IMR-90 (cell line): ENCODE results near the gene DIP2C. TPM values are rescaled to one million over a fixed set of nuclear protein-coding genes. Genes with fewer than 3 reads are reported as not detected.
A peak's percentile ranks its signal among the peaks of the same experiment; 100 is the strongest.

Experiments used
- ATAC-seq: fragments of 200-7000 bp; cut with Tn5 transposase; 2 replicates; pipeline ENCODE4 v1.9.1; 2020; ENCODE audit warnings: low read depth, mild to moderate bottlenecking, moderate library complexity
- BruUV-seq: library from RNA; stranded (reverse); fragments of 400-500 nt; replicated peaks from 2 replicates; lab custom pipeline; 2021; lab: Mats Ljungman, UMichigan
- CTCF ChIA-PET: fragments of 300-600 bp; formaldehyde crosslinking; extraction: SDS; loops from one replicate; lab custom pipeline; 2021; ENCODE audit warnings: antibody characterized with exemption; lab: Yijun Ruan, JAX
- POLR2A ChIA-PET: fragments of 300-600 bp; sonication (Branson Sonifier 250); formaldehyde crosslinking; loops from one replicate; lab custom pipeline; 2022; ENCODE audit warnings: antibody characterized with exemption; ENCODE audit not compliant: unreplicated experiment; lab: Charles Lee
- DNase-seq: peaks from one replicate; pipeline ENCODE4 v3.0.0; 2013
- H2AFZ ChIP-seq: replicated peaks from 2 replicates; pipeline ENCODE3; 2013; ENCODE audit warnings: low read length, mild to moderate bottlenecking; ENCODE audit not compliant: poor library complexity
- H2AK5ac ChIP-seq: 2 replicates; pipeline ENCODE4 v1.6.1; 2013; ENCODE audit warnings: low read depth, low read length, inconsistent platforms
- H2AK9ac ChIP-seq: replicated peaks from 2 replicates; pipeline ENCODE3; 2013; ENCODE audit warnings: mild to moderate bottlenecking, low read depth, low read length, moderate library complexity; ENCODE audit not compliant: poor library complexity
- H2BK120ac ChIP-seq: 2 replicates; pipeline ENCODE4 v1.6.1; 2013; ENCODE audit warnings: low read depth, low read length, inconsistent platforms
- H2BK15ac ChIP-seq: 3 replicates; pipeline ENCODE4 v1.6.1; 2013; ENCODE audit warnings: low read depth, low read length, inconsistent platforms
- H2BK20ac ChIP-seq: 2 replicates; pipeline ENCODE4 v1.6.1; 2013; ENCODE audit warnings: low read depth, mild to moderate bottlenecking, inconsistent platforms, low read length, moderate library complexity
- H2BK5ac ChIP-seq: 2 replicates; pipeline ENCODE4 v1.6.1; 2013; ENCODE audit warnings: mild to moderate bottlenecking, low read depth, low read length, inconsistent platforms; ENCODE audit not compliant: poor library complexity, severe bottlenecking
- H3K14ac ChIP-seq: replicated peaks from 2 replicates; pipeline ENCODE4 v1.6.1; 2013; ENCODE audit warnings: low read depth, low read length, inconsistent platforms
- H3K18ac ChIP-seq: 2 replicates; pipeline ENCODE4 v1.6.1; 2013; ENCODE audit warnings: low read depth, low read length, control low read depth
- H3K23ac ChIP-seq: 2 replicates; pipeline ENCODE4 v1.6.1; 2013; ENCODE audit warnings: low read depth, low read length, inconsistent platforms
- H3K27ac ChIP-seq: 2 replicates; pipeline ENCODE4 v1.5.1; 2013; ENCODE audit warnings: mild to moderate bottlenecking, control low read depth, low read length; ENCODE audit not compliant: insufficient read depth
- H3K27me3 ChIP-seq: 2 replicates; pipeline ENCODE4 v1.6.1; 2013; ENCODE audit warnings: low read length; ENCODE audit not compliant: control insufficient read depth, insufficient read depth
- H3K36me3 ChIP-seq: 2 replicates; pipeline ENCODE4 v1.6.1; 2013; ENCODE audit warnings: low read length, mixed read lengths; ENCODE audit not compliant: control insufficient read depth, insufficient read depth
- H3K4ac ChIP-seq: 2 replicates; pipeline ENCODE4 v1.6.1; 2013; ENCODE audit warnings: low read depth, low read length, inconsistent platforms
- H3K4me1 ChIP-seq: 2 replicates; pipeline ENCODE4 v1.6.1; 2013; ENCODE audit warnings: low read length, mixed read lengths; ENCODE audit not compliant: control insufficient read depth, insufficient read depth
- H3K4me2 ChIP-seq: 2 replicates; pipeline ENCODE4 v1.6.1; 2013; ENCODE audit warnings: low read depth, mild to moderate bottlenecking, control low read depth, low read length, moderate library complexity
- H3K4me3 ChIP-seq: 2 replicates; pipeline ENCODE4 v1.5.1; 2013; ENCODE audit warnings: low read depth, mild to moderate bottlenecking, control low read depth, low read length, moderate library complexity; ENCODE audit not compliant: insufficient read depth
- H3K56ac ChIP-seq: 2 replicates; pipeline ENCODE4 v1.6.1; 2013; ENCODE audit warnings: low read length, inconsistent platforms; ENCODE audit not compliant: insufficient read depth; ENCODE audit errors: extremely low read depth
- H3K79me1 ChIP-seq, 2 experiments: 2 replicates each; pipeline ENCODE4 v1.6.1; 2013; ENCODE audit warnings: low read length in 2 of 2, inconsistent platforms in 1 of 2, low read depth in 1 of 2
- H3K9ac ChIP-seq: 2 replicates; pipeline ENCODE4 v1.6.1; 2013; ENCODE audit warnings: low read depth, low read length, control low read depth
- H3K9me1 ChIP-seq: 2 replicates; pipeline ENCODE4 v1.6.1; 2013; ENCODE audit warnings: low read length, inconsistent platforms; ENCODE audit not compliant: insufficient read depth
- H3K9me3 ChIP-seq: 2 replicates; pipeline ENCODE4 v1.6.1; 2013; ENCODE audit warnings: low read length; ENCODE audit not compliant: control insufficient read depth, insufficient read depth
- H4K20me1 ChIP-seq: 2 replicates; pipeline ENCODE4 v1.6.1; 2013; ENCODE audit warnings: low read length, inconsistent platforms; ENCODE audit not compliant: insufficient read depth
- H4K5ac ChIP-seq: 2 replicates; pipeline ENCODE4 v1.6.1; 2013; ENCODE audit warnings: mild to moderate bottlenecking, low read depth, low read length, control low read depth
- H4K8ac ChIP-seq, 2 experiments: 2 replicates each; pipeline ENCODE4 v1.6.1; 2013; ENCODE audit warnings: low read depth in 2 of 2, low read length in 2 of 2, control low read depth in 1 of 2, inconsistent platforms in 1 of 2
- H4K91ac ChIP-seq: 2 replicates; pipeline ENCODE4 v1.6.1; 2013; ENCODE audit warnings: low read depth, low read length, inconsistent platforms; ENCODE audit not compliant: insufficient read depth
- CHD1 ChIP-seq: IDR thresholded peaks from 2 replicates; pipeline ENCODE4 v1.6.1; 2012; ENCODE audit warnings: low read depth, low read length, improper control_type of control experiment
- CTCF ChIP-seq: conservative IDR thresholded peaks from 2 replicates; pipeline ENCODE4 v1.5.1; 2012; ENCODE audit warnings: mild to moderate bottlenecking, low read depth, low read length, improper control_type of control experiment
- ELK1 ChIP-seq: fragments of 150-350 bp; IDR thresholded peaks from 2 replicates; pipeline ENCODE4 v1.6.1; 2016; ENCODE audit warnings: low read depth, mild to moderate bottlenecking, low read length, moderate library complexity, borderline replicate concordance
- MAFK ChIP-seq: IDR thresholded peaks from 2 replicates; pipeline ENCODE4 v1.6.1; 2012; ENCODE audit warnings: low read depth, low read length, improper control_type of control experiment
- MAZ ChIP-seq: IDR thresholded peaks from 2 replicates; pipeline ENCODE4 v1.6.1; 2012; ENCODE audit warnings: low read depth, mild to moderate bottlenecking, low read length, improper control_type of control experiment, moderate library complexity, borderline replicate concordance
- MXI1 ChIP-seq: IDR thresholded peaks from 2 replicates; pipeline ENCODE4 v1.6.1; 2012; ENCODE audit warnings: low read depth, mild to moderate bottlenecking, low read length, moderate library complexity, borderline replicate concordance
- NFE2L2 ChIP-seq: fragments of 150-350 bp; IDR thresholded peaks from 2 replicates; pipeline ENCODE4 v1.6.1; 2016; ENCODE audit warnings: low read depth, mild to moderate bottlenecking, low read length
- RAD21 ChIP-seq: IDR thresholded peaks from 2 replicates; pipeline ENCODE4 v1.6.1; 2012; ENCODE audit warnings: low read length, improper control_type of control experiment
- RCOR1 ChIP-seq: IDR thresholded peaks from 2 replicates; pipeline ENCODE4 v1.6.1; 2012; ENCODE audit warnings: mild to moderate bottlenecking, low read length, improper control_type of control experiment; ENCODE audit not compliant: insufficient replicate concordance
- RFX5 ChIP-seq: IDR thresholded peaks from 2 replicates; pipeline ENCODE4 v1.8.0; 2012; ENCODE audit warnings: low read depth, mild to moderate bottlenecking, low read length, moderate library complexity
- SMC3 ChIP-seq: fragments of 150-350 bp; IDR thresholded peaks from 2 replicates; pipeline ENCODE4 v1.6.1; 2016; ENCODE audit warnings: low read depth, mild to moderate bottlenecking, antibody characterized with exemption, low read length, moderate library complexity
- USF2 ChIP-seq: fragments of 150-350 bp; IDR thresholded peaks from 2 replicates; pipeline ENCODE4 v1.6.1; 2017; ENCODE audit warnings: mild to moderate bottlenecking, antibody characterized with exemption, low read length, low read depth
- WGBS, 2 experiments: methylation state at CpG; one replicate each; pipeline versions ENCODE4 v1.1.5 to v1.1.7; 2013; ENCODE audit warnings: missing lambda C conversion rate in 2 of 2; ENCODE audit not compliant: insufficient read length in 1 of 2; ENCODE audit errors: extremely low coverage in 2 of 2; 5-methylcytosine and 5-hydroxymethylcytosine counted together
- dilution Hi-C: fragments of 300-500 bp; cut with HindIII; formaldehyde crosslinking; loops from one replicate; pipeline ENCODE4 v1.14.3; 2018; ENCODE audit warnings: low sequenced_read_pairs; ENCODE audit not compliant: unreplicated experiment
- in situ Hi-C: fragments of 300-500 bp; cut with MboI; formaldehyde crosslinking; loops from 3 replicates; pipeline ENCODE4 v1.14.3; 2019; ENCODE audit warnings: low sequenced_read_pairs, inconsistent platforms, mixed read lengths
- intact Hi-C: fragments of 100-400 bp; cut with micrococcal nuclease; formaldehyde crosslinking; loops from 2 replicates; pipeline ENCODE4 v1.10.0; 2022
- polyA plus RNA-seq, 3 experiments: library from polyadenylated mRNA; depleted of rRNA; stranded (reverse); fragments of >200 nt; gene quantifications; 2 replicates each; pipeline ENCODE4 v1.2.3, GENCODE V29; 2012; ENCODE audit warnings: low replicate concordance in 1 of 3
- total RNA-seq: library from RNA; depleted of rRNA; stranded (reverse); fragments of >200 nt; gene quantifications from 2 replicates; pipeline ENCODE4 v1.2.3, GENCODE V29; 2012

DIP2C gene
- total and polyA plus RNA-seq, 2 of the 4 experiments (the other 2 are of a cell fraction) = 8.6 to 17.3 TPM

GRCh38 chr10:293636-294035, 395.8 kb downstream of the DIP2C start:
- no peaks in the 10 kb centered on the region for H3K9me3 ChIP-seq
- POLR2A ChIA-PET = no interaction called here
- H2BK120ac ChIP-seq = no peak overlapping the region
- no peak overlapping the region for H2AK9ac ChIP-seq
- no peak overlapping the region for H3K9ac ChIP-seq
- no peak overlapping the region for H2AK5ac ChIP-seq
- no peak overlapping the region for H4K8ac ChIP-seq
- no TSS peak for BruUV-seq
- H3K4me2 ChIP-seq = 0 out of 2 replicates have a peak overlapping the region, but pooled peaks have one; percentile 6
- TF ChIP-seq CHD1 (no peak), MXI1 (no peak), MAFK (no peak), USF2 (no peak), CTCF (no peak), NFE2L2 (no peak), RAD21 (no peak), ELK1 (no peak), SMC3 (no peak), RCOR1 (no peak), RFX5 (no peak), MAZ (no peak)
- DNase-seq (no peak), ATAC-seq (no peak)
- H3K27ac ChIP-seq = no peak overlapping the region
- H4K91ac ChIP-seq = no peak overlapping the region
- H3K23ac ChIP-seq = no peak overlapping the region
- peaks cover 15% of the 10 kb centered on the region for H3K9me1 ChIP-seq
- no peak overlapping the region for H2BK5ac ChIP-seq
- peaks cover 10 to 39% of the 10 kb centered on the region in 2 experiments for H3K79me1 ChIP-seq
- no CpG with 5 or more reads among the region's 4 CpGs for WGBS, 2 experiments
- in situ Hi-C loops (no loop called here), dilution Hi-C loops (no loop called here), intact Hi-C loops (no loop called here)
- H4K20me1 ChIP-seq = peaks cover 3% of the 10 kb centered on the region
- no peak overlapping the region for H3K14ac ChIP-seq
- no peak overlapping the region for H3K56ac ChIP-seq
- no peak overlapping the region for H3K4ac ChIP-seq
- no peak overlapping the region for H2BK20ac ChIP-seq
- H2BK15ac ChIP-seq = no peak overlapping the region
- no peak overlapping the region for H3K18ac ChIP-seq
- peaks cover 10% of the 10 kb centered on the region for H3K4me1 ChIP-seq
- CTCF ChIA-PET = no interaction called here
- no peaks in the 10 kb centered on the region for H3K27me3 ChIP-seq
- peaks cover 25% of the 10 kb centered on the region for H3K36me3 ChIP-seq
- no peak overlapping the region for H4K5ac ChIP-seq
- H2AFZ ChIP-seq = no peak overlapping the region
- no peak overlapping the region for H3K4me3 ChIP-seq
